Caco-2 (cell line): Measurements from ENCODE around the gene COMMD1. TPM values are rescaled to one million over a fixed set of nuclear protein-coding genes. Genes with fewer than 3 reads are reported as not detected.

Source experiments
- BruUV-seq: library from RNA; stranded (reverse); fragments of 400-500 nt; replicated peaks from 2 replicates; lab custom pipeline; 2021; lab: Mats Ljungman, UMichigan
- CTCF ChIA-PET: fragments of 300-600 bp; sonication (Branson Sonifier 250); formaldehyde crosslinking; loops from one replicate; lab custom pipeline; 2022; ENCODE audit warnings: antibody characterized with exemption; lab: Charles Lee
- POLR2A ChIA-PET: fragments of 300-600 bp; sonication (Branson Sonifier 250); formaldehyde crosslinking; loops from one replicate; lab custom pipeline; 2022; ENCODE audit warnings: antibody characterized with exemption; lab: Charles Lee
- DNase-seq, 2 experiments: peaks; one replicate each; pipeline versions ENCODE4 v3.0.0 to v3.0.0-alpha.2; 2020 to 2022
- H3K27me3 ChIP-seq: replicated peaks from 2 replicates; pipeline ENCODE4 v1.6.0; 2011; ENCODE audit warnings: low read length; ENCODE audit not compliant: control insufficient read depth, insufficient read depth
- H3K36me3 ChIP-seq: 2 replicates; pipeline ENCODE4 v1.5.1; 2011; ENCODE audit warnings: low read length; ENCODE audit not compliant: control insufficient read depth, insufficient read depth
- H3K4me1 ChIP-seq: fragments of 250-450 bp; sonication (Bioruptor Pico); 2 replicates; pipeline ENCODE4 v1.5.1; 2020; ENCODE audit warnings: mild to moderate bottlenecking
- H3K4me3 ChIP-seq: 2 replicates; pipeline ENCODE4 v1.5.1; 2011; ENCODE audit warnings: low read depth, mild to moderate bottlenecking, control low read depth, low read length
- H3K9me3 ChIP-seq: fragments of 250-450 bp; sonication (Bioruptor Pico); 2 replicates; pipeline ENCODE4 v1.5.1; 2020; ENCODE audit warnings: mild to moderate bottlenecking, moderate library complexity
- H3K27ac Mint-ChIP-seq: one replicate; pipeline ENCODE4 v1.8.0; 2022; ENCODE audit warnings: mixed read lengths; ENCODE audit not compliant: unreplicated experiment
- H3K27me3 Mint-ChIP-seq: one replicate; pipeline ENCODE4 v1.8.0; 2022; ENCODE audit warnings: mixed read lengths; ENCODE audit not compliant: insufficient read depth, unreplicated experiment
- H3K36me3 Mint-ChIP-seq: one replicate; pipeline ENCODE4 v1.8.0; 2022; ENCODE audit warnings: mild to moderate bottlenecking, mixed read lengths; ENCODE audit not compliant: insufficient read depth, unreplicated experiment
- H3K4me1 Mint-ChIP-seq: one replicate; pipeline ENCODE4 v1.8.0; 2022; ENCODE audit warnings: low read depth, mixed read lengths; ENCODE audit not compliant: unreplicated experiment
- H3K4me3 Mint-ChIP-seq: one replicate; pipeline ENCODE4 v1.8.0; 2022; ENCODE audit warnings: mild to moderate bottlenecking, moderate library complexity, mixed read lengths; ENCODE audit not compliant: unreplicated experiment
- H3K9me3 Mint-ChIP-seq: one replicate; pipeline ENCODE4 v1.8.0; 2022; ENCODE audit warnings: mixed read lengths; ENCODE audit not compliant: unreplicated experiment
- CTCF ChIP-seq, 2 experiments: fragments of 200-600 bp in 1 of 2; IDR thresholded peaks; 1 replicate in 1 of 2; 2 replicates in 1 of 2; pipeline versions ENCODE4 v1.5.1 to v1.8.0; 2011 to 2022; ENCODE audit warnings: antibody characterized with exemption in 1 of 2, control low read depth in 1 of 2, inconsistent platforms in 1 of 2, low read depth in 1 of 2, low read length in 1 of 2, mild to moderate bottlenecking in 1 of 2, moderate library complexity in 1 of 2; ENCODE audit not compliant: insufficient read depth in 1 of 2, severe bottlenecking in 1 of 2, unreplicated experiment in 1 of 2
- intact Hi-C: fragments of 100-400 bp; cut with micrococcal nuclease; formaldehyde crosslinking; loops from one replicate; pipeline ENCODE4 v1.10.0; 2022; ENCODE audit not compliant: unreplicated experiment
- total RNA-seq: library from RNA; stranded (reverse); gene quantifications from 2 replicates; pipeline ENCODE4 v1.2.3, GENCODE V29; 2022

Gene COMMD1
- total RNA-seq, 1 experiment from 2014 or later: 56.7 TPM

GRCh38 chr2:62065243-62065642 lies 159.8 kb downstream of the COMMD1 start:
- intact Hi-C loops: no loop called here
- Mint-ChIP-seq H3K36me3 (no peaks in the 10 kb centered on the region), H3K27me3 (no peaks in the 10 kb centered on the region), H3K4me1 (no peaks in the 10 kb centered on the region), H3K9me3 (no peaks in the 10 kb centered on the region), H3K27ac (no peak overlapping the region), H3K4me3 (no peak overlapping the region)
- Histone ChIP-seq H3K4me3 (no peak overlapping the region), H3K4me1 (no peaks in the 10 kb centered on the region), H3K36me3 (no peaks in the 10 kb centered on the region), H3K27me3 (no peaks in the 10 kb centered on the region), H3K9me3 (no peaks in the 10 kb centered on the region; the same call in 1 of the 2 replicates)
- DNase-seq: no peak
- no peak for TF ChIP-seq CTCF (IDR thresholded peaks at IDR 0.05; ENCODE audit: insufficient read depth in 1 of 2, low read depth in 1 of 2, low read length in 1 of 2, severe bottlenecking in 1 of 2, unreplicated experiment in 1 of 2)
- ChIA-PET CTCF (interaction anchor here (0.7 kb wide), 1 partner anchor 28 kb away, joined by 11 read pairs; no protein-coding TSS in a partner anchor), POLR2A (no interaction called here)
- no TSS peak for BruUV-seq

GRCh38 chr2:62071126-62071598 lies 165.7 kb downstream of the COMMD1 start:
- no peak for DNase-seq
- Histone ChIP-seq H3K9me3 (peaks cover 16% of the 10 kb centered on the region), H3K27me3 (no peaks in the 10 kb centered on the region), H3K4me1 (peaks cover 4% of the 10 kb centered on the region; the same call in 1 of the 2 replicates), H3K4me3 (no peak overlapping the region), H3K36me3 (no peaks in the 10 kb centered on the region; the same call in 1 of the 2 replicates)
- intact Hi-C loops: no loop called here
- Mint-ChIP-seq H3K9me3 (no peaks in the 10 kb centered on the region), H3K4me1 (no peaks in the 10 kb centered on the region), H3K27me3 (no peaks in the 10 kb centered on the region), H3K4me3 (no peak overlapping the region), H3K36me3 (peaks cover 5% of the 10 kb centered on the region), H3K27ac (no peak overlapping the region)
- ChIA-PET POLR2A (no interaction called here), CTCF (no interaction called here)
- no peak for TF ChIP-seq CTCF (IDR thresholded peaks at IDR 0.05; ENCODE audit: insufficient read depth in 1 of 2, low read depth in 1 of 2, low read length in 1 of 2, severe bottlenecking in 1 of 2, unreplicated experiment in 1 of 2)
- BruUV-seq: no TSS peak

GRCh38 chr2:62071760-62072680 lies 166.5 kb downstream of the COMMD1 start:
- Mint-ChIP-seq H3K4me1 (no peaks in the 10 kb centered on the region), H3K27ac (no peak overlapping the region), H3K4me3 (no peak overlapping the region), H3K9me3 (no peaks in the 10 kb centered on the region), H3K27me3 (no peaks in the 10 kb centered on the region), H3K36me3 (peaks cover 5% of the 10 kb centered on the region)
- H3K4me1 ChIP-seq: peaks cover 4% of the 10 kb centered on the region; the same call in 1 of the 2 replicates
- no peak for DNase-seq
- no peak overlapping the region for H3K4me3 ChIP-seq
- no peaks in the 10 kb centered on the region; the same call in 1 of the 2 replicates for H3K36me3 ChIP-seq
- H3K9me3 ChIP-seq: peaks cover 16% of the 10 kb centered on the region
- intact Hi-C loops: no loop called here
- ChIA-PET CTCF (no interaction called here), POLR2A (no interaction called here)
- BruUV-seq: no TSS peak
- no peak for TF ChIP-seq CTCF (IDR thresholded peaks at IDR 0.05; ENCODE audit: insufficient read depth in 1 of 2, low read depth in 1 of 2, low read length in 1 of 2, severe bottlenecking in 1 of 2, unreplicated experiment in 1 of 2)
- H3K27me3 ChIP-seq: no peaks in the 10 kb centered on the region
